NCI-H82 treated with DMSO at 0.1 percent for 48 hours (cell line): ENCODE results near the gene SBF1.
"Not testable (repeated sequence)": the region's sequence is repeated elsewhere in the genome, so short reads cannot be mapped to it uniquely, and the experiment has no call there.

Experiments
- DNase-seq: peaks from one replicate; lab custom pipeline; 2025; ENCODE audit not compliant: unreplicated experiment; lab: John Stamatoyannopoulos, UW

SBF1 gene

DNA sequence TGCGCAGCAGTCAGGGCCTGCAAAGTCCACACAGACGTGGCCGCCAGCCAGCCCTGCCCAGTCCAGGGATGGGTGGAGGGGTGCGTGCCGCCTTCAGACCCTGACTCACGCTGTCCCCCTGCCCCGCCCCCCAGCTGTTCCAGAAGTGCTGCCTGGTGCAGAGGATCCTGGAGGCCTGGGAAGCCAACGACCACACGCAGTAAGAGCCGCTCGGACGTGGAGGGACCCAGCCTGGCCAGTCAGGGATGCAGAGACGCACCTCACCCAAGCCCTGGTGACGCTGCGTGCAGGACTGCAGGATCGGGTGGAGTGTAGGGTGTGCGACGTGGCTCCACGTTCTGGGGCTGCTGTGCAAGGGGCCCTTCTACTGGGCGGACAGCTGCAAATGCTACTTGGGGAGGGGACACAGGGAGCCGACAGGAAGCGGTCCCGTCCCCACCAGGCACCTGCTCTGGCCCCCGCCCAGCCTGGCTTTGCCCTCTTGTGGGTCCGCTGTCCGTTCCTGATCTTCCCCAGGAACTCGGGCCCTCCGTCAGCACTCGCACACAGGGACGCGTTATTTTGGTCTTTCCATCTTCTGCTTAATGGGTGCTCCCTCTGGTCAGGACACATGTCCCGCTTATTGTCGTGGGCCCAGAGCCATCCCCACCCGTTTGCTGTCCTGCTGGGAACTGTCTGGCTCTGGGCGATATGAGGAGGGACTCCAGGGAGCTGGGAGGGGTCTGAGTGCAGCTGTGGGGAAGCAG, 42.5 kb downstream of the SBF1 start:
- DNase-seq, result no peak

DNA sequence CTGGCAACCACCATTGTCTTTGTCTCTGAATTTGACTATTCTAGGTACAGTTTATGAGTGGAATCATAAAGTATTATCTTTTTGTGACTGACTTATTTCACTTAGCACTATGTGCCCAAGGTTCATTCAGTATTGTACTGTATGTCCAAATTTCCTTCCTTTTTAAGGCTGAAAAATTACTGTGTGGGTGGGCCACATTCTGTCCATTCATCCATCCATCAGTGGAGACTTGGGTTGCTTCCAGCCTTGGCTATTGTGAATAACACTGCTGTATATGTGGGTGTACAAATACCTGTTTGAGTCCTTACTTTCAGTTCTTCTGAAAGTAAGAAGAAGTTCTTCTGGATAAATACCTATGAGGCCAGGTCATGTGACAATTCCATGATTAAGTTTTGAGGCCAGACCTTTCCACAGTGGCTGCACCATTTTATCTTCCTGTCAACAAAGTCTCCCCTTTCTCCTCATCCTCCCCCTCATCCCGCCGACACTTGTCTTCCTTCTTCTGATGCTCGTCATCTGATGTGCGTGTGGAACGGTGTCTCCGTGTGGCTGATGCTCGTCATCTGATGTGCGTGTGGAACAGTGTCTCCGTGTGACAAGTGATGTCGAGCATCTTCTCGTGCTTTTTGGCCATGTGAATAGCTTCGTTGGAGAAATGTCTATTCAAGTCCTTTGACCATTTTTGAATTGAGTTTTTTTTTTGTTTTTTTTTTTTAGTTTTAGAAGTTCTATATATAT, 49.5 kb downstream of the SBF1 start:
- DNase-seq, result no peak

DNA sequence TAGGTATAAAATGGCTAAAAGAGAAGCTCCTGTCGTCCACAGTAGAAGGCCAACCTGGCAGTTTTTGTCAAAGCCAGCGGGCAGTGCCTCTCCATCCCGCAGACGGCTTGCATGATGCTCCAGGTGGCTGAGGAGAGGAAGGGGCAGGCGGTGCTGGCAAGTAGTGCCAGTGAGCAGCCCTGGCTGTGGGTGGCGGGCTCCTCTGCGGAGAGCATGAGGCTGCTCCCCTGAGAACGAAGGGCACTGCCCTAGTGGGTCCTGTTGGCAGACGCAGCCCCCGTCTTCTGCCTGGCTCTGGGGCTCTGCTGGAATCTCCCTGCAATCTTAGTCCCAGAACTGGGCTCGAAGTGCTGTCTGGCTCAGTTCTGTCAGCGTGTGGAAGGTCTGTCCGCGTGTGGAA, 50.9 kb downstream of the SBF1 start:
- DNase-seq, result no peak

DNA sequence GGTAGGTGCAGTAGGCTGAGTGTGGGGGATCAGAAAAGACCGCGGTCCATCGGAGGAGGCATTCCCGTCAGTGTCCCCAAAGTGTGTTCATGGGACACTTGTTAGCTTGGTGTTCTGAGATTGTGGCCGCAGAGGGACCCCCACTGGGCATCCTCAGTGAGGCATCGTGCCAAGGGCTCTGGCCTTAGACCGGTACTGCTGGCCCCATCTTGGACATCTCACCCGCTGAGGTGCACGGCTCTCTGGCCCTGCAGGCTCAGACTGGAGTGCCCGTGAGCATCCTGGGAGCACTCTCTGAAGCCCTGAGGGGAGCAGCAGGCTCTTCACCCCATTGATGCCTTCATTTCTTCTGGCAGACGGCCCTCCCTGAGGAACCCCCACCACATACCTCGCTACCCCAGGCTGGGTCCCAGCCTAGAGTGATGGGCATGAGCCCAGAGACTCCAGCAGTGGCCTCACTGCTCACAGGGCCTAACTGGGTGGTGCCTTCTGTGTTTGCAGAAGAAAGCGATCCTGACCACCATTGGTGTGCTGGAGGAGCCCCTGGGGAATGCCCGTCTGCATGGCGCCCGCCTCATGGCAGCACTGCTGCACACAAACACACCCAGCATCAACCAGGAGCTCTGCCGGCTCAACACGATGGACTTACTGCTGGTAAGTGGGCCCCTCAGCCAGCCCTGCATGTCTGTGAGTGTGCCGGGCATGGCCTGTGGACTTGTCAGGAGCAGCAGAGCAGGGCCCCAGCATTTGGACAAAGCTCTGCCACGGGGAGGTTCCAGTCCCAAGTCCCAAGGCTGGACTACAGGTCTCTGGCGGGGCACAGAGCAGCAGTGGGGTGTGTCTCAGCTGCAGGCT, 51.6 kb downstream of the SBF1 start:
- no peak for DNase-seq

DNA sequence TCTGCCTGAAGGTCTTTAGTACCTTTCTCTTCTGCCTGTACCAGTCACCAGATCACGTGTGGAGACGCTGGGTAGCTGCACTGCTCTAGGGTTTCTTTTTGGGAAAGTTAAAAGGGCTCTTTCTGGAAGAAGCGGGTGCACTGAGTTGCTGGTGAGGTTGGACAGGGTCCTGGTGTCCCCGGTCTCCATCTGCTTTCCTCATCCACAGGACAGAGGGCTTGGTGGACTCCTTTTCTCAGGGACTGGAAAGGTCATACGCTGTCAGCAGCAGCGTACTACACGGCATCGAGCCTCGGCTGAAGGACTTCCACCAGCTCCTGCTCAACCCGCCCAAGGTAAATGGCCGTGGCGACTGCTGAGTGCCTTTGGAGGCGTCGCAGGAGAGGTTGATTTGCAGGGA, 52.8 kb downstream of the SBF1 start:
- no peak for DNase-seq

DNA sequence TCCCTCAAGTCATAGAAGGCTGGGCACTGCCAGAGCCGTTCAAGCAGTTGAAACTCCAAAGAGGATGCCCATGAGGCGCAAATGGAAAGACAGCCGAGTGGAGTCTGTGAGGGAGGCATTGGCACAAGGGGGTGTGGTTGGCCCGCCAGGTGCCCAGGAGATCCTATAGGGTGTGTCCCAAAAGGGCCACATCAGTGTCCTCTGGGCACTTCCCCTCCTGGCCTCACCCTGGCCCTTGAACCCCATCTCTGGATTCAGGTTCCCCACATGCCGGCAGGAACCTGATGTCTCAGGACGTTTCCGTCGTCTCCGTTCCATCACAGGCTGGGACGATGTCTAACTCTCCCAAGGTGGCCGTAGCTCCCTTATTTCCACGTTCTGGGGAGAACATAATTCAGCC, 54.3 kb downstream of the SBF1 start:
- no peak for DNase-seq

DNA sequence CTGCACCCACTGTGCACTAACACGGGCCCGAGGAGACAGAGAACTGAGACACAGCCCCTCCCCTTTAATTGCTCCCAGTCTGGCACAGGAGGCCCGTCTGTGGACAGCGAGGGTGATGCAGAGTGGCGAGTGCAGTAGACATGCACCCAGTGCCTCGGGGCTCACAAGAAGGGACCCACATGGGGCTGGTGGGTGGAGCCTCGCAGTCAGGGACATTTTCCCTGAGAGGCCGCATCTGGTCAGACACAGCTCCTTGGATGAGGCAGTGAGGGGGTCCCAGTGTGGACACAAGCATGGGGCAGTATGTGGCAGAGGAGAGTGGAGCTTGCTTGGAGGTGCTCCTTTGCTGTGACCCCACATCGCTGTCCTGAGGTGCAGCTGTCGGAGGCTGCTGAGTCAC, 54.8 kb downstream of the SBF1 start:
- no peak for DNase-seq

DNA sequence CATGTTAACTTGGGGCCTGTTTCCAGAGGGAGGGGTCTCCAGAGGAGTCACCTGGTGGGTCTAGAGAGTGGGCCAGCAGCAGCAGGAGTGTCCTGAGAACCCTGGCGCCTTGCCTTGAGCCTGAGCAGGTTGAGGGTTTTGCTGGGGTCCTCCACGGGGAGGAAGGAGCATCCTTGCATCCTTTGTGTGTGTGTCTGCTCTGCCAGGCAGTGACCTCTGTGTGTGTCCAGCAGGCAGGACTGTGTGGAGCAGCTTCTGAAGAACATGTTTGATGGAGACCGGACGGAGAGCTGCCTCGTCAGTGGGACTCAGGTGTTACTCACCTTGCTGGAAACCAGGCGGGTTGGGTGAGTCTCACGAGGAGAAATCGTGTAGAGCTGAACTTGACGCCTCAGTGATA, 55.7 kb downstream of the SBF1 start:
- DNase-seq, result no peak

DNA sequence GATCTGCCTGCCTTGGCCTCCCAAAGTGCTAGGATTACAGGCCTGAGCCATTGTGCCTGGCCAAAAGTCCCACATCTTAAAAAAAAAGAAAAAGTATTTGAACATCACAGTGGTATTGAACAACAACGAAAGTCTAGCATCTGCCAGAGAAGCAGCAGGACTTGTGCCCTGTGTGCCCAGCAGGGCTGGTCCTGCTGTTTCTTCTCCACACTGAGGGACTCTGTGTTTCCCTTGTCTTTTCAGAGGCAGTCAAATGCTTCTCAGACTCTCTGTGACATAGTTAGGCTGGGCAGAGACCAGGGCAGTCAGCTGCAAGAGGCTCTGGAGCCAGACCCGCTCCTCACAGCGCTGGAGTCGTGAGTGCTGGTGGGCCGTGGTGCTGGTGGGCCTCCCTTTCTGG, 56.2 kb downstream of the SBF1 start:
- no peak for DNase-seq

DNA sequence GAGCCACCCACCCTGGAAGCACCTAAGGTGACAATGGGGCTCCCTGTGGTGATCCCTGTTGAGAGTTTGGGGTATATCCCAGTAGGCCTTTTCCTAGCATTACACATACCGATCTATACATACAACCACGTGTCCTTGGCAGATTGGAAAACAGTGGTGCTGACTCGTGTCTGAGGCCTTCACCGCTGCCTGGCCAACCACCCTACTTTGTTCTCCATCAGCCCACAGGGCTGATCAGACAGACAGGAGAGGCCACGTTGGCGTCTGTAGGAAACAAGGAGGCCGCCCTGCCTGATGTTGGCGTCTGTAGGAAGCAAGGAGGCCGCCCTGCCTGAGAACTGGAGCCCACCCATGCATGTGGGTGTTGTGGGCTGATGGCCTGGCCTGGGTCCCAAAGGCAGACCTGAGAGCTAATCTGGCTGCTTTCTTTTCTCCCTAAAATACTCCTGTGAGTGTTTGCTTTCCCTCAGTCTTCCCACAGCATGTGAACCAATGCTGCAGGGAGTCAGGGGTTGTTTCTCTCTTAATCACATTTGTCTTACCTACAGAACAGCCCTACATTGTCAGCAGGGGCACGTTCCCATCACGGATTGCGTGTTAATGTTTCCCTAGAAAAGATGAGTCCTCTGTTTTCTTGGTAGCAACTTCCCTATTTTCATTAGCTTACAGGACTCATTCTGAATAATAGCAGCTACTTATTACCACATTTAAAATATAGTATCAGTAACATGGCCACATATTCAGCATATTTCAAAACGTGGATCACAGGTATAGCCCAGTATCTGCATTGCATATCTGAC, 57.2 kb downstream of the SBF1 start:
- DNase-seq, result no peak

DNA sequence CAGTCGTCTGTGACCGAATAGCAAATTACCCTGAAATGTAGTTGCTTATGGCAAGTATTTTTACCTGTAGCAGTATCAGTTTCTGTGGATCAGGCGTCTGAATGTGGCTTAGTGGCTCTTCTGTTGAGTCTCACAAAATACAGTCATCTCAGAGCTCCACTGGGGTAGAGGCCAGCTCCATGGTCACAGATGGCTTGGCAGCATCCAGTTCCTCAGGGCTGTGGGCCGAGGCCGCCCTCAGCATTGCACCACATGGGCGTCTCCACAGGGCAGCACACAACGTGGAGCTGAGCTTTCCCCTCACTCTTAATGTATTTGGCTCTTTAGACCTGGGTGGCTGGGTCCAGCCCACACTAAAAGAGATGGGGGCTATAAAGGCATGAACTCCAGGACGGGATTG, 57.8 kb downstream of the SBF1 start:
- DNase-seq, result no peak

DNA sequence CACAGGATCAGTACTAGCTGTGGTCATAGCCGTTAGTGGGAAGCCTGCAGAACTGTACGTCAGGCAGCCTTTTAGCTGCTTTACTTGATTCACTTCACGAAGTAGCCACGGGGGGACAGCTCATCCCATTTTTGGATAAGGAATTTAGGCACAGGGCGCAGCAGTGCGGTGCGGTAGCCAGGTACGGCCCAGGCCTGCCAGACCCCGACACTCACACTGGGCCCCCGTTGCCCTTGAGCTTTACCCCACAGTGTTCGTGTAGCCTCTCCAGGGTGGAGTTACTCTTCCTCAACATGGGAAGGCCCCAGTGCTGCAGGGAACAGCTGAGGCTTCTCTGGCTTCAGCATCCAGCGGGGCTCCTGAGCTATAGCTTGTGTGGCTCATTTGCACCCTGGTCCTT, 59.4 kb downstream of the SBF1 start:
- no peak for DNase-seq

DNA sequence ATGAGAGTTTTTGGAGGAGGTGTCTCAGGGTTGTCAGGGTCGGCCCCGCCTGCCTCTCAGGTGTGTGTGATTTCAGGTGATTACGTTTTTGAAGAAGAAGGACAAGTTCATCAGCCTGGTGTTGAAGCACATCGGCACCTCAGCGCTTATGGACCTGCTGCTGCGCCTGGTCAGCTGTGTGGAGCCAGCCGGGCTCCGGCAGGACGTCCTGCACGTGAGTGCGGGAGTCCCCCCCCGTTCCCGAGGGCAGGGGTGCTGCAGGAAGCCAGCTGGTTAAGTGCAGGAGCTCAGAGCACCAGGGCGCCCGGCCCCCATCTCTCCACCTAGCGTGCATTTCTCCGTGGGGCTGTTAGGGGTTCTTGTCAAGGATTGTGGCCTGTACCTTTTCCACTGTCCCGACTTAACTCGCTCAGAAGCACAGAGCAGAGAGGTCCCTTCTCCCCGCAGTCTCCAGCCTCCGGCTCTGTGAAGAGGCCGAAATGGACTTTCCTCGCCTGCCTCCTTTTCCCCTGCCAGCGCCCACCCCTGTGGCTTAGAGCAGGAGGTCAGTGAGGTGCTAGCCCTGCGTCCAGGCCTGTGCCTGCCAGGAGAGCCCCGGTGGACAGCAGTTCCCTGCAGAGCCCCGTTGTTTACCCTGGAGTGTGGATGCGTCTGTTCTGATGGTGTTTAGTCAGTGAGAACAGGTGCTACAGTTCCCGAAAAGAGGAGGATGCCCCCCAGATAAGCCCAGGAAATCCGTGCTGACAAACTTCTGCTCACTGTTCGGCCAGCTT, 60.2 kb downstream of the SBF1 start:
- DNase-seq, result no peak

DNA sequence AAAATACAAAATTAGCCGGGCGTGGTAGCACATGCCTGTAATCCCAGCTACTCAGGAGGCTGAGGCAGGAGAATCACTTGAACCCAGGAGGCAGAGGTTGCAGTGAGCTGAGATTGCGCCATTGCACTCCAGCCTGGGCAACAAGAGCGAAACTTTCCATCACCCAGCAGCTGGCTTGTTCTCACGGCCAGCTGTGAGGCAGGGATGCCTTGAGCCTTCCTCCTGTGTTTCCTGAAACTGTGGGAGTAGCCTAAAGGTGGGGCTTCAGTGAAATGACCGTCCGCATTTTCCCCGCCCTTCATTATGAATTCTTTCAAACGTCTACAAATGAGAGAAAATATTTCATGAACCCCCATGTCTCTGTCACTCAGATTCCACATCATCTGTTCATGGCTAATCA, 65.9 kb downstream of the SBF1 start:
- DNase-seq, result not testable (repeated sequence)

DNA sequence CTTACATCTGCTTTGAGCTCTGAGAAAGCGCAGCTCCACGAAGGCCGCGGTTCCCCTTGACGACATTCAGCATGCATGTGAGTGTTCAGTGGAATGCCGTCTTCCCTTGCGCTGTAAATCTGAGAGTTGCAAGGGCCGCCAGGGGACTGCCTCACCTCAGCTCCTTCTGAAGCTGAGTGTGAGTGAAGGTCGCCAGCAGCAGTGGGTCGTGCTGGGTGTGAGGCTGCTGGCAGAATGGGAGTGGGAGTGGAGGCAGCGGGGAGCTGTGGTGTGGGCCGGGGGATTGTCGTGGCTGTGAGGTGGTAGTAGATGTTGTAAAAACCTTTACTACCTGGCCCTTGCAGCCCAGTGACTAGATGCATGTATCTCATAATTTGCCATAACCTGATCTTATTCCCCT, 66.5 kb downstream of the SBF1 start:
- DNase-seq, result no peak

DNA sequence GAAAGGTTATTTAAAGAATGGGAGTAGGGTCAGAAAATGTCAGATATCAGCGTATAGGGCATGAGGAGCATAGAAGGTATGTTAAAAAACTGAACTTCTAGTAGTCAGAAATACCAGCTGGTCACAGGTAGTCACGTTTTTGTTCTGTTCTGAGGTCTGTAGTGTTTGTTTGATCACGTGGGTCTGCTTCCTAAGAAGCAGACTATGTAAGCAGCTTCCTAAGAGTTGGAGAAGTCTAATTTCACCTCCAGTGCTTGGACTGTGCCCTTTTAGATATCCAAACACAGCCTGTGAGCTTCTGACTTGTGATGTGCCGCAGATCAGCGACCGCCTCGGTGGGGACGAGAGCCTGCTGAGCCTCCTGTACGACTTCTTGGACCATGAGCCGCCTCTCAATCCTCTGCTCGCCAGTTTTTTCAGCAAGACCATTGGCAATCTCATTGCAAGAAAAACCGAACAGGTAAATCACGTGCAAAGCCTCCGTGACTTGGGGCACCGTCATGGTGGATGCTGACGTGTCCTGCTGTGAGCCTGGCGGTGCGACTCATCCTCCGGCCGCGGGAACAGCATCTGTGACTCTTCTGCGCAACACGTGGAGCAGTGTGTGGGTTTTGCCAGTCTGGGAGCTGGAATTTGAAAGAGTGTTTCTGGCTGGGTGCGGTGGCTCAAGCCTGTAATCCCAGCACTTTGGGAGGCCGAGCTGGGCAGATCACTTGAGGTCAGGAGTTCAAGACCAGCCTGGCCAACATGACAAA, 68.2 kb downstream of the SBF1 start:
- DNase-seq, result no peak

DNA sequence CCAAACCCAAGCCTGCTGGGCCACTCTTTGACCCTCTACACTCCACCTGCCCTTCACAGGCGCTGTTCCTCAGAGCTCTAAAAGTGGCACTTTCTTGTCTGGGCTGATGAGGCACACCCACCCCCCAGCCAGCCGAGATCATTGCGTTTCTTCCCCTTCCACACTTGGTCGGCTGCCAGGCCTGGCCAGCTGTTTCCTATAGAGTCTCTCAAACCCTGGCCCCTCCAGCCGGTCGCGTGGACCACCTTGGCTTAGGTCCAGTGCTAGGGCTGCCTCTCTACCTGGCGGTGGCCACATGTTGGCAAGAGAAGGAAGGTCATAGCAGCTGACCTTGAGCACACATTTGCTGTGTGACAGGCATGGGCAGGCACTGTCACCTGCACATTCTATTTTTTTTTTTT, 71.1 kb downstream of the SBF1 start:
- no peak for DNase-seq

DNA sequence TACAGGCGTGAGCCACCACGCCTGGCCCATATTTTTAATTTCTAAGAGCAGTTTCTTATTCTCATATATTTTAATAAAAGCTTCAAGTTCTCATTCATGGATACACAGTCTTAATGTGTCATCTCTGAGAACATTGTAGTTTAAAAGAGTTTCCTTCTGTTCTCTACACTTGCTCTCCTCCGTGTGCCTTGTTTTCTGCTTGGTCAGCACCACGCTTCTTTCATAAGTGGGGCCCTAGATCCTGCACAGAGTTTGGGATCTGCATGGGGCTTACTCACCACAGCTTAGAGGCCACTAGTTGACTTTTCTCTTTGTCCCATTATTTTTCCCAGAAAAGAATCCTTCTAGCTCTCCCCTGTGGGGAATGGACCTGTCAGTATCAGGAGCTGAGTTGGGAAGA, 72.9 kb downstream of the SBF1 start:
- DNase-seq, result no peak

DNA sequence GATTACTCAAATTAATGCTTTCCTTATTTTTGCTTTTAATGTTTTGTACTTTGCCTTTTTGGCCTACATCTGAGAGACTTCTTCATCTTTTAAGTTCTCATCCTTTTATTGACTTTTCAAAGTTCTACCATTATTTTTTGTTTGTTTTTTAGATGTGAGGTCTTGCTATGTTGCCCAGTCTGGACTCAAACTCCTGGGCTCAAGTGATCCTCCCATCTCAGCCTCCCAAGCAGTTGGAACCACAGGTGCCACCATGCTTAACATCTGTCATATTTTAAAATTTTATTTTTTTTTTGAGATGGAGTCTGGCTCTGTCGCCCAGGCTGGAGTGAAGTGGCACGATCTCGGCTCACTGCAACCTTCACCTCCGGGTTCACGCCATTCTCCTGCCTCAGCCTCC, 73.9 kb downstream of the SBF1 start:
- DNase-seq, result no peak

DNA sequence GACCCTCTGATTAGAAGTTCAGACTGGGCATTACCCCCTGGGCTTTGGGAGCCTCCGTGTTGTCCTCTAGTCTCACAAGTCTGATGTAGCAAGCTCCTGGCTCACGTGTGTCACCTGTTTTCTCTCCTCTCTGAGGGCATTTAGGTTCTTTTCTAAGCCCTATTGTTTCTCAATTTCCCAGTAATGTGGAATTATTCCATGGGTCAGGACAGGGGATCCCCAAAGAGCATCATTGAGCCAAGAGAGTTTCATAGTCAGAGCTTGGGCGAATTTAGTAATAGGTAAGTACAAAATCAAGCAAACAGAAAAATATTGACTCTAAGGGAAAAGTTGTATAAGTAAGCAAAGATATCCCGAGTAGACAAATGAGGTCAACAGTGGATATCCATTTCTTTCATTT, 74.4 kb downstream of the SBF1 start:
- no peak for DNase-seq
